Activated CD4-positive, CD25-positive, alpha-beta regulatory T cell (primary cell): ENCODE measurements around the gene BMP2K.
"Not testable (repeated sequence)": the region's sequence is repeated elsewhere in the genome, so short reads cannot be mapped to it uniquely, and the experiment has no call there.

Experiments used
- DNase-seq, 4 experiments: peaks; one replicate each; lab custom pipeline; 2025; lab: John Stamatoyannopoulos, UW

The BMP2K gene

GRCh38 chr4:78864405-78865024 is 88.4 kb downstream of the BMP2K start:
- DNase-seq = no peak

- no peak for DNase-seq
Observed at GRCh38 chr4:78865451-78865850, 89.3 kb downstream of the BMP2K start.

- not testable (repeated sequence) for DNase-seq
Observed at GRCh38 chr4:78868712-78869111, 92.6 kb downstream of the BMP2K start.

GRCh38 chr4:78870056-78870455 is 93.9 kb downstream of the BMP2K start:
- DNase-seq = no peak

- DNase-seq = no peak
Observed at GRCh38 chr4:78876568-78877320, 100.6 kb downstream of the BMP2K start.

- DNase-seq = no peak
Observed at GRCh38 chr4:78878031-78878430, 101.9 kb downstream of the BMP2K start.

- no peak for DNase-seq
Observed at GRCh38 chr4:78880874-78881492, 104.8 kb downstream of the BMP2K start.

GRCh38 chr4:78885598-78885997 is 109.4 kb downstream of the BMP2K start:
- no peak for DNase-seq

- DNase-seq = no peak
Observed at GRCh38 chr4:78889955-78890354, 113.8 kb downstream of the BMP2K start.

GRCh38 chr4:78899302-78899701 is 123.2 kb downstream of the BMP2K start:
- no peak for DNase-seq

GRCh38 chr4:78901882-78902281 is 125.7 kb downstream of the BMP2K start:
- DNase-seq = no peak

GRCh38 chr4:78902298-78902697 is 126.1 kb downstream of the BMP2K start:
- DNase-seq = no peak

- no peak for DNase-seq
Observed at GRCh38 chr4:78904143-78904542, 128.0 kb downstream of the BMP2K start.

GRCh38 chr4:78907638-78908037 is 131.5 kb downstream of the BMP2K start:
- no peak for DNase-seq

- DNase-seq = not testable (repeated sequence)
Observed at GRCh38 chr4:78908974-78909373, 132.8 kb downstream of the BMP2K start.

GRCh38 chr4:78910612-78911011 is 134.5 kb downstream of the BMP2K start:
- DNase-seq = no peak

GRCh38 chr4:78922207-78922606 is 146.1 kb downstream of the BMP2K start:
- no peak for DNase-seq

- no peak for DNase-seq
Observed at GRCh38 chr4:78923464-78924312, 147.5 kb downstream of the BMP2K start.

GRCh38 chr4:78926826-78927225 is 150.7 kb downstream of the BMP2K start:
- no peak for DNase-seq

GRCh38 chr4:78928835-78929234 is 152.7 kb downstream of the BMP2K start:
- no peak for DNase-seq

- no peak for DNase-seq
Observed at GRCh38 chr4:78930016-78930629, 154.0 kb downstream of the BMP2K start.

GRCh38 chr4:78936989-78937388 is 160.8 kb downstream of the BMP2K start:
- DNase-seq = no peak
